HT-29 (cell line): Measurements from ENCODE around the gene LRP1B. TPM values are rescaled to one million over a fixed set of nuclear protein-coding genes. Genes with fewer than 3 reads are reported as not detected.
"Not testable (repeated sequence)": the region's sequence is repeated elsewhere in the genome, so short reads cannot be mapped to it uniquely, and the experiment has no call there.

ENCODE experiments used
- DNase-seq: peaks from one replicate; pipeline ENCODE4 v3.0.0-alpha.2; 2015; ENCODE audit warnings: low spot score
- total RNA-seq: library from RNA; depleted of rRNA; stranded (reverse); fragments of >200 nt; shearing (Covaris generic); gene quantifications from 2 replicates; pipeline ENCODE4 v1.2.3, GENCODE V29; 2014

Gene LRP1B
- total RNA-seq, 1 experiment from 2014 or later: not detected

DNA sequence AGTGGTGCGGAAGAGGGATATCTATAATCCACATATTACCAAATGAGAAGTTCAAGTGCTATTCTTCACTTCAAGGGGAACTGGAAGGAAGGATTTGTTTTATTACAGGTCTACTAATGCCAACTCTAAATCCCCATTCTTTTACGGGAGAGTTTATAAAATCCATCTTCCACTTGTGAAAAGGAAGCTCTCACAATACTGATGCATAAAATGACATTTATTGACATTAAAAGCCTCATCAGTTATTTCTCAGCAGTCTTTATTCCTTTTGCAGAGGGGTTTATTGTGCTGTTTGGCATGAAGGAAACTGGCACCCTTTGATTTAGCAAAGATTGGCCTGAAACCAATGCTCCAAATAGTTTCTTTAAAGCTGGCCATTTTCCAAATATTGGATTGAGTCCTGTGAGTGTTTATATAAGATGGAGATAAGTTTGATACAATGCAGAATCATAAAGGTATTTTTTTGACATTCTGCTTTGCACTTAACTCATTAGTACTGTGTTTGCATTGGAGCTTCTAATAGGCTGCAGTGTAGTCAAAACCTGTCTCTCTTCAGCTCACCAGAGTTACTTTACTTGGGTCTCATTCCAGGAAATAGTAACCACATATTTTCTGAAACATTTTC, 26.6 kb downstream of the LRP1B start:
- no peak for DNase-seq

DNA sequence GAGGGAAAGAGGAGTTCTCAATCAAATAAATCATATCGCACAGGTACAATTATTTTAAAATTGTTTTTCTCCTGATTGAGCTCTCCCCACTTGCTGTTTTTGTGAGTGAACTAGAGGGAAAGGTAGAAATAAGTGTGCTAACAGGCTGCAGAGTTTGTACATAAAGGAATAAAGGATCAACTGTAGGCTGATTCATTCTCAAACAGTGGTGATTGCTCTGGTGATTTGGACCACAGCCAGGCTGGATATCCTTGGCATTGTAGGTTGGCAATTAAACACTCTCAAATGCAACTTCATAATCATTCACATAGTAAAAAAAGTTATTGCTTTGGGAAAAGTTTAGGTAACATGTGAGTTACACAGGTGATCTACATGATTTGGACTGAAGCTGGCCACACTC, 29.8 kb downstream of the LRP1B start:
- no peak for DNase-seq

DNA sequence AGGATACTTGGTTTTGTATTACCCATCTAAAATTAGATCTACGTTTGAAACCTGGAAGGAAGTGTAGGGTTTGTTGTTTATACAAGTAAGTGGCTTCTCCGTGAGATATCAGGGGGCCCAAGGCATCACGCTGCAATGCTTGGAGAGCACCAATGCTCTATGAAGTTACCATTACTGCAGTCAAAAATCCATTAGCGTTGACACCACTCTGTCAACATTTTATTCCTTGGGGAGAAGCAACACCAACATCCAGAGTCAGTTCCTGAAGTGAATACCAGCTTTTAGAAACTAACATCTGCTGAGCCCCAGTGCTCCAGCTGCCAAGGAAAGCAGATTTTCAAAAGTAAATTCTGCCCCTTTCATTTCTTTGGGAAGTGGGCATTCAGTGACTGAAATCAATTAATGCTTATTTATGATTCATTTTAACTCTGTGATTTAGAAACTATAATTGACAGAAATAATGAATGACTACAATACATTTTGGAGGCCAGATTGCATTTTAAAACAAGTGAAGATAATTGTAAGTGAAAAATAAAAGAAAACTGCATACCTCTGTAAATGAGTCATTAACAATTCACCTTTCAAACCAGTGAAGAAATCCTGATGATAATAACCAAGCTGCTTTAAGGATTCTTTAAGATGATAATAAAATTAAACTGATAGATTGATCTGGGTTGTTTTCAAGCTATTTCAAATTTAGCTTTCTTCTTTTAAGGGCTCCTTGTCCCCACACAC, 30.5 kb downstream of the LRP1B start:
- no peak for DNase-seq

DNA sequence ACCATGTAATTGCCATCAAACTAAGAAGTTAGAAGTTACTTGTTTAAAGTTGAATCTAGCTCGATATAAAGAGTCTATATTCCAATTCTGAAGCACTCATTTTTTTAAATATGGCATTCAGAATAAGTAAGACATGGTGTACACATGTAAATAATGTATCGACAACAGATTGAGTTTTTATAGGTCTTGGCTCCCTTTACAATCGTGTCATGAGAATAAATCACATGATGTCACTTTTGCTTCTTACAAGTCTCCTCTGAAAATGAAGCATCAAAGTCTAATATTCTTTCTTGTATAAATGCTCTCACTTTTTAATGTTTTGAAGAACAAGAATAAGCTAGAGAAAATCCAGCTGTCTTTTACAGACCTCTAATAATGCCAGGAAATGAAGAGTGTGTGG, 33.1 kb downstream of the LRP1B start:
- DNase-seq: no peak

DNA sequence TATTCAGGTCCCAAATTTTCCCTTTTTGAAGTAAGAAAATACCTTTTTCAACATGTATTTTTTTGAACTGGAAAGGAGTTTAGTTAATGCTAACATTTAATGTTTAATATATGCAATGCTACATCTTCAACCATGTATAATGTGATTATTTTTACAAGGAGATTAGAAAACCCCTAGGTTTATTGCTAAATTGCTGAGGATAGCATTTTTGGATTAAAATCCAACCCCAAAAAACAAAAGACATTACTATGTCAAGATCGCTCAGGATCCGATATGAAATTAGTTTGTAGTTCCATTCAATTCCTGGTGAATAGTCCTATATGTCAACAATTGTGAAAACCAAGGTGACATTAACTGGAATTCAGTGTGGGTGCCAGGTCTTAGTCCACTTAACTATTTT, 35.2 kb downstream of the LRP1B start:
- no peak for DNase-seq

DNA sequence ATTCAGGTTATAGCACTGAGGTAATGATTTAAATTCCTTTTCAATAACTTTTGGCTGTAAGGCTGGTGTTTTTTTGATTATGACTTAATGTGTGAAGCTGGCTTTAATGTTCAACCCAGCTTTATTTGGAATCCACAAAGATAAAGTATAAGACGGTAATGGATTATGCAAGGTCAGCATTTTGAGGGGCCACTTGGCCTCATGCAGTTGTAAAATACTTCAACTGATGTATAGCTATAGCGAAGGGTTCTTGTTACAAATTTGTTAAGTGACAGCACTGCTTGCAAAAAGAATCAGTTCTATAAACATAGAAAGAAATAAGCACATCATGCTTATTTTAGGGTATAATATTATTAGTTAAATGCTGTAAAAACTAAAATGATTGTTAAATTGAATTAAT, 36.6 kb downstream of the LRP1B start:
- no peak for DNase-seq

DNA sequence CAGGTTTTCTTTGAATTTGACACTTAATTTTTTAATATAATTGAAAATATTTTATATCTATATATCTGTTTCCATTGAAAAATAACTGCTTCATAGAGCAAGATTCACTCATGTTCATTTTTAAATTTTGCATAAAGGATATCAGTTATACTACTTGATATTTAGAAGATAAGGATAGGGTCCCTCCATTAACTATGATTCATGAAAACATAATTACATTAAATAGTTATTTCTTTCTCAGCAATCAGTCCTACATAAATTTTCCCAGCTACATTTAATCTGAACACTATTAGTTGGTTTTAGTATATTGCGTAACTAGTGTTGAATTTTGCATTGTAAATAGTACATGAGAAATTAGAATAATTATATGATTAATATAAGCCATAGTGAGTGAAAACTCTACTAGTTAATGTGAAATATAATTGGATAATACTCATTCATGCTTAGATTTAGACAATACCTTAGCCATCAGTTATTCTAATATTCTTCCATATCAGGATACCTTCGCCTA, 42.7 kb downstream of the LRP1B start:
- no peak for DNase-seq

DNA sequence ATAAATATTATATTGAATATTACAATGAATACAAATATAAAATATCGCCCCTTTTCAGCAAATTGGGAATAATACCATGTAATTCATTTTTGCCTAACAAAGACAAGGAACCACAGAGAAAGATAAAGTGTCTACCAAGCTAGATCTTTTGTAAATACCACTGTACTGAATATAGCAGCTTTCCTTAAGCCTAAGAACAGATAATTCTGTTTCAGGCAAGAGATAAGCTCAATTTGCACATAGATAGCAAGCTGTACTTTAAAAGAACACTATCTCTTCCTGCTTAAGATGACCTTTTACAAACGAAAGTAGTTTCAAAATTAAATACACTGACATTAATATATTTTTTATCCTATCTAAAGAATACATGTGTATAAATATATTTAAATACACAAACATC, 43.2 kb downstream of the LRP1B start:
- DNase-seq: not testable (repeated sequence)

DNA sequence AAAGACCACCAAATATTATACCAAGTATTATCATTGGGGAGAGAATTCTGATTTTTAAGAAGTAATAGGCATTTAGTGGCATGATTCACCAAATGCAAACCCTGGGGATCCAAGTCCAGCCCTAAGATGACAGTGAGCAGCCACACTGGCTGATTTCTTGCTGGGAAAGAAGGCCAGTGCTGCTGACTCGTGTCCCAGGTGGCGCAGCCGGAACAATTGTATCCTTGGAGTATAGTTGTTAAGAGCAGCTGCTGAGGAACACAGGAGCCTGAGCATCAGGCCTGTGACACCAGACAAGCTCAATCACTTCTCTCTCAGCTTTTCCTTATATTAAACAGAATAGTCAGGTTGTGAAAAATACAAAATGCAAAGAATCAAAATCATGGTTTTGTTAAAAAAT, 48.4 kb downstream of the LRP1B start:
- DNase-seq: no peak

DNA sequence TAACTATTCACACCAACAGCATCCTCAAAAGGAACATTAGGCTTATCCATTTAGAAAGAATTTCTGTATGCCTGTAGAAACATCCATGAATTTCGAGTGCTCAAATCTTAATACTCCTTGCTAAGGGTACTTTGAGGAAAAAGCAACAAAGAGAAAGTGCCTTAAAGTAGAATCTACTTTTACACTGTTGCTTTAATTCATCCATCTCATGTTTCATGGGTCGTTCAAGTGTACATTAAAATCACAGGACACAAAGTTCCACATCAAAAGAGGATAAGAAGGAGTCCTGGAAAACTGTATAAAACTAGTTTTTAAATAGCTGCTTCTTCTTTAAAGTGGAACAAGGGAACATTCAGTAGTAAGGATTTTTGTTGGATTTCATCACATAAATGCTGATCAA, 54.5 kb downstream of the LRP1B start:
- DNase-seq: no peak

DNA sequence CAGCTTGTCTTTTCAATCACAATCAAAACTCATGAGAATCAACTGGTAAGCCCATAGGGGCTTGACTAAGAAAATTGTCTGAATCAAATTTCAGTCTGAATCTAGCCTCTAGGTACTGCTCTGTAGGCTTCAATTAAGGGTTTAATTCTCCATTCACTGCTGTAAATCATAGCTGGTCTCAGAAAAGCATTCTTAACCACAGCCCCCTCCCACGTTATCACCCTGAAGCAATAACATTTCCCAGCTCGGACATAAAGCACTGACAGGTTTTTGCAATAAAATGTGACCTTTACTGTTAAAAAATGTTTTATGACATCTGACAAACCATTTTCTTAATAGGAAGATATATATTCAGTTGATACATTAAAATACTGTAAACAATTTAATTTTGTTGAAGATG, 55.0 kb downstream of the LRP1B start:
- DNase-seq: no peak

DNA sequence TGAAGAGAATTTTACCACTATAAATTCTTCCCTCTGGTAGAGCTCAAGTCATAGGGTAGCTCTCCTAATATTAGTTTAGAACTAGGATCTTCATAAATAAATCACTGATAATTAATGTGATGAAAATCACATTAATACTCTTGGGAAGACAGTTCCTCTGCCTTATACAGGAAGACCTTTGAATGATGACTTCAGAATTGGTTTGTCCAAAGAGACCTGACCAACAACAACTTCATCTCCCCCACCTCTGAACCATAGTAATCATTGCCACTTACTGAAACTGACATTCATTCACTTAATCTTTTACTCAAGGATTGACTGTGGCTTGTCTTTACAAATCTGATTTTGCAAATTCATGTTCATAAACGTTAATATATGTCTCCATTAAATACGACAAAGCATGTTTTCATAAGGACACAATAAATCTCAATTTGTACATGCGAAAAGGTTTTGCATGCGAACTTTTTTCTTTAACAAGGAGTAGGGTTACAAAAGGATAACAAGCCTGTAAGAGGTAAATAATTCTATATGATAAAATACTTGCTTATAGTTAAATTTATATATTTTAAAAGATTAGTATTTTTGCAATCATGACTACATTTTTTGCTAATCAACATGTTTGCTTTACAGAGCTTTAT, 61.4 kb downstream of the LRP1B start:
- DNase-seq: no peak

DNA sequence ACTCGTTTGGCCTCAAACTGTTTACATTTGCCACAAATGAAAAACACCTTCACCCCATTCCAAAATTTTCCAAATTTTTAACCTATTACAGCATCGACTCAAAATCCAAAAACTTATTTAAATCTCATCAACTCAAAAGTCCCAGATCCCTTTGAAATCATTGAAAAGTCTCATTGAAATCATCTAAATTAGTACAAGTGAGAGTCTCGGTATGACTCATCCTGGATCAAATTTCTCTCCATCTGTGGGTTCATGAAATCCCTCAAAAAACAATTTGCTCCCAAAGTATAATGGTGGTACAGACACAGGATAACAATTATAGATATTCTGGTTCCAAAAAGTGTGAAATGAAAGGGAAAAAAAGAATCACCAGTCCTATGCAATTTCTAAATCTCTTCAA, 65.1 kb downstream of the LRP1B start:
- no peak for DNase-seq

DNA sequence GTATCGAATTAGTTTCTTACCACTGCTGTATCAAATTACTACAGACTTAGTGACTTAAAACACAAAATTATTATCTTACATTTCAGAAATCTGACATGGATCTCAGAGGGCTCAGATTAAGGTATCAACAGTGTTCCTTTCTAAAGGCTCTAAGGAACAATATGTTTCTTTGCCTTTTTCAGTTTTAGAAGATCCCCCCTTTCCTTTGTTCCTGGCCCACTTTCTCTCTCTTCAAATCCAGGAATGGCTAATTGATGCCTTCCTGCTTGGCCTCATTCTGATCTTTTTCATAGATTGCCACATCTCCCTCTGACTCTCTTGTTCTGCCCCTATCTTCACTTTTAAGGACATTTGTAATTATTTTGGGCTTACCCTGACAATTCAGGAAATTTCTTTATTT, 65.7 kb downstream of the LRP1B start:
- no peak for DNase-seq

DNA sequence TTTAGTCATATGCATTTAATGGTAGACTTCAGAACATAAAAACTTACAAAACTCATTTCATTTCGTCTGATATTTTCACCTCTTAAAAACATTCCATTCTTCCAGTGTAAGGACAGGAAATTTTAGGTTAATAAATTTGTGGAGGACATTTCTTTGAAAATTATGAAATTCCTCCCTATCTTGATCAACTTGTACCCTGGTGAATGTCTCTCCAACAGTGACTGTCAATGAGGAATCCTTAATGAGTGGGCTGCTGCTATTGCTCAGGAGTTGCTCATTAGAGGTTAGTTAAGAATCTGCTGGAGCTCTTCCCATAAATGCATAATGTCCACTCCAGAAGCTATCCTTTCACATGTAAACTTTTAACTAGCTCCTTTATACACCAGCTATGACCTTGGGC, 69.1 kb downstream of the LRP1B start:
- no peak for DNase-seq

DNA sequence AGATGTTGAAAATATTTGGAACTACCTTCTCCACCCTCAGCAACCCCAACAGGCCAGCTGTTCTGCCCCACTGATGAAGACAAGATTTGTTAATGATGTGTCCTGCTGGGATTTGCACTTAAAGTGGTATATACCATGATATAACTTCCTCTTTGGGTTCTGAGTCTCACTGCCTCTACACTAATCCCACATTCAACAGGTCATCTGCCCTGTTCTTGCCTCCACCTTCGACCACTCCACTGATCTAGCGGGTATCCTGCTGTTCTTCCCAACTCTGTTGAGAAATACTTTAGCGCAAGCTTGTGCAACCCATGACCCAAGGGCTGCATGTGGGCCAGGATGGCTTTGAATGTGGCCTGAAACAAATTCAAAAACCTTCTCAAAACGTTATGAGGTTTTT, 72.7 kb downstream of the LRP1B start:
- no peak for DNase-seq

DNA sequence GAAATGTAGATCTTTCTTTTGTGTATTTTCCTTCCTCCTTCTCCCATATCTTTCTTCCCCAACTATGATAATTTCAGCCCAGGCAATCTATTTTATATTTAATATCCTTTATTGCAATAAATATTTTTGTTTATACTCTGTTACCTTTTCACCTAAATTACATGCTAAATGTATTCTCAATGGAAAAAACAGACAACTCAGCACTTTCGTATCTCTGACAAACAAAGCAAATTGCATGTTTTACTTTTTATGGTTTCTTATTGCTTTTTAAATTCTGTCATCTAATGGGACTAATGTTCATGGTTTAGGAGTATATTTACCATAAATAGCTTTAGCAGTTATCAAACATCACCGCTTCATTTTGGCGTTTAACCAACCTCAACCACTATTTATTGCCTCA, 74.0 kb downstream of the LRP1B start:
- no peak for DNase-seq

DNA sequence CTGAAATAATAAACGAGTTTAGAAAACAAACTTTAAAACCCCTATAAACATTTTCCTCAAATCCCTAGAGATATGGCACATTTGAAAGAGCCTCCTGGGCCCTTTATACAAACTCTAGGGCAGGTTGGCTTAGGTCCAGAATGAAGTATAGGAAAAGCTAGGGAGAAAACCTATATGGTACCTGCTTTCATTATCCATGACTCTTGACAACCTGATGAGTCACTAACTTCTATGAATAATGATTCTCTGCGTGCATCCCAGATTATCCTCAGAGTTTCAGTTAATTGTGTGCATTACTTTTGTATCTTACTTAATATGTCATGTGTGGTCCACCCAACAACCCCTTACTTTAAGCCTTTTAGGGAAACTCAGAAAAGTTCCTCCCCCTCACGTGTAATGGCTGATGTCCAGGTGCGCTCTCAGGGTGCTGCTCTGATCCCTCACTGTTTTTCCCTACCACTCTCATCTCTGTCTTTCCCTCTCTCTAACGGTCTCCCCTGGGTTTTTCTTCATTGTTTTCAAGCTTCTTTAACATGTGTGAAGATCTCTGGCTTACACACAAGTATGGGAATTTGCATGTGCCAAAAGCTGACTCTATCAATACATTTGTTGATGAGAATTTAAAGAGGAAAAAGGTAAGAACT, 78.5 kb downstream of the LRP1B start:
- no peak for DNase-seq

DNA sequence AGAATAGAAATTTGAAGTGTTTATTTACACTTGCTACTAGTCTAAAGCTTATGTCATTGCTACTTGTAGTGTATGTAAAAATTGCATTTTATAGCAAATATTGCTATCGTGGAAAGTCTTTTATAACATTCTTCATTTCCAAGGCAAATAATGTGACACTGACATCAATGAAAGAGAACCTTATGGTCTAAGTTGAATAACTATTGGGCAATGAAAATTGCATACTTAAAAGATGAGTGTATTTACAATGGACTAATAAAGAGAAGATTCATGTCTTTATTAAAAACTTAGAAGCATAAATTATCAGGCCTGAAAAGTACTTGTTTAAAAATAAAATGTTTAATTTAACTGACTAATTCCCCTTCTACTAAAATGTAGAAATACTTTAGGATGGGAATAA, 82.2 kb downstream of the LRP1B start:
- DNase-seq: no peak

DNA sequence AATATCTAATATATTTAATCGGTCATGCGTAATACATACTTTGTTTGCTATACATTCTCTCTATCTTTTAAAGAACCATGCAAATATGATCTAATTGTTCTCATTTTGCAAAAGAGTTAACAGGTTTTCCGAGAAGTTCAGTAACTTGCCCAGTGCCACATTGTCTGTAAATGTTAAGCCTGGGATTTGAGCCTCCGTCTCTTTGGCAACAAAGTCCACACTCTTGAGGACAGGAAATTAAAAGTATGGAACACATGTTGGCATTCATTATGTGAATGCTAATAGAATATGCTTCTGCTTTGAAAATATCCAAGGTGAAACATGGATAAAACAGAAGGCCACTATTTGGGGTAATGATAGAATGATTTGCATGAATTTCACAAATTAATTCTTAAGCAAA, 85.2 kb downstream of the LRP1B start:
- no peak for DNase-seq

DNA sequence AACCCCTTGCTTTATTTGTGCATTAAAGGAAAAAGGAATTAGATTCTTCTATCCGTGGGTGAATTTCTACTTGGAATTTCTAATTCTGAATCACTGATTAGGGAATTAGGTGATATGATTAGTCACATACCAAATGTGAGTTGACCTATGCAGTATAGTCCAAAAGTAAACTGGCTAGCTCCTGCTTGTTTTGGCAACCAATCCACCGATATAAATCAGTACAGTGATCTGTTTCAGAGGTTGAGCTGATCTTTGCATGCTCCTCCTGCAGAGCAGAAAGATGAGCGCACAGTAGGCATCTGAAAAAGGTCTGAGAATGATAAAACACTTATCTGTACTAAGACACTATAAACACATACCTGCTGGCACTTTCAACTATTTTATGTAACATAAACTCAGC, 86.6 kb downstream of the LRP1B start:
- DNase-seq: no peak

DNA sequence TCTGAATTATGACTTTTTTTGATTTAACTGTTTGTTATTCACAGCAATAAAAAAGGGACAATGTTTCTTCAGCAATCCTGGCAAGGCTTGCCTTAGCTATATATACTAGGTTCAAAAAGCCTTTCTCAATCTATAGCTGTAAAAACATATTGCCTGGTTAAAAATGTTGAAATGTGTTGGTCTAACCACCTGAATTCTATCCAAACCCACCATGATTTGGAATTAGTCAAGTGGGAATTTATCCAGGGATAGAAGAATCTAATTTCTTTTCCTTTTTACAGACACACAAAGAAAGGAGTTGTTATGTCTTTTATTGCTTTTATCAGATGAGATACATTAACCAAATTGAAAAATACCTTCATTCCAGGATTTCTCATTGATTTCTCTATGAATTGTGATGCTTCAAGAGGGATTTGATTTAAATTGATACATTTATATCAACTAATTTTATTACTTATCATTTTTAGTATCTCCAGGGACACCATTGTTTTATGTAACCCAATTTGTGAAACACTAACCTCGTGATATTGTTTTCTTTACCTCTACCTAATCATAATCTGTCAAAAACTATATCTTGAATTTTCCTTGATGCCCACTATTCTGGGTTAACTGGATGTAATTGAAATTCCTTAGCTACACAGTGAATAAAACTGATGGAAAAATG, 88.1 kb downstream of the LRP1B start:
- DNase-seq: no peak
